Thyroid gland (tissue), 4 donors: ENCODE measurements around the gene ITM2C.

Experiments
- POLR2A ChIP-seq, 2 donors: fragments of 450-650 bp; IDR thresholded peaks; one replicate each; pipeline ENCODE4 v1.6.1; 2017; ENCODE audit warnings: antibody characterized with exemption in 2 of 2, mild to moderate bottlenecking in 2 of 2, moderate library complexity in 1 of 2
- TF ChIP-seq, protein P1 (sequence below), 6 experiments: fragments of 200-600 bp in 3 of 6; fragments of 450-650 bp in 3 of 6; sonication (generic) in 3 of 6; IDR thresholded peaks; one replicate each; pipeline ENCODE4 v1.5.1; 2016 to 2019; ENCODE audit warnings: antibody characterized with exemption in 6 of 6, mild to moderate bottlenecking in 2 of 6, inconsistent platforms in 1 of 6, moderate library complexity in 1 of 6

- TF ChIP-seq POLR2A (IDR thresholded peaks at IDR 0.05) = no peak
- TF ChIP-seq, protein P1, sequence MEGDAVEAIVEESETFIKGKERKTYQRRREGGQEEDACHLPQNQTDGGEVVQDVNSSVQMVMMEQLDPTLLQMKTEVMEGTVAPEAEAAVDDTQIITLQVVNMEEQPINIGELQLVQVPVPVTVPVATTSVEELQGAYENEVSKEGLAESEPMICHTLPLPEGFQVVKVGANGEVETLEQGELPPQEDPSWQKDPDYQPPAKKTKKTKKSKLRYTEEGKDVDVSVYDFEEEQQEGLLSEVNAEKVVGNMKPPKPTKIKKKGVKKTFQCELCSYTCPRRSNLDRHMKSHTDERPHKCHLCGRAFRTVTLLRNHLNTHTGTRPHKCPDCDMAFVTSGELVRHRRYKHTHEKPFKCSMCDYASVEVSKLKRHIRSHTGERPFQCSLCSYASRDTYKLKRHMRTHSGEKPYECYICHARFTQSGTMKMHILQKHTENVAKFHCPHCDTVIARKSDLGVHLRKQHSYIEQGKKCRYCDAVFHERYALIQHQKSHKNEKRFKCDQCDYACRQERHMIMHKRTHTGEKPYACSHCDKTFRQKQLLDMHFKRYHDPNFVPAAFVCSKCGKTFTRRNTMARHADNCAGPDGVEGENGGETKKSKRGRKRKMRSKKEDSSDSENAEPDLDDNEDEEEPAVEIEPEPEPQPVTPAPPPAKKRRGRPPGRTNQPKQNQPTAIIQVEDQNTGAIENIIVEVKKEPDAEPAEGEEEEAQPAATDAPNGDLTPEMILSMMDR (IDR thresholded peaks at IDR 0.05) = no peak
Measured at GRCh38 chr2:230840301-230840700, 24.4 kb upstream of the ITM2C start.
